Measurements from ENCODE around the gene HPSE2.

The HPSE2 gene

GRCh38 chr10:99123336-99123735, 112.3 kb downstream of the HPSE2 start:
- no peaks in the 10 kb centered on the region for H3K36me3 ChIP-seq (ENCODE audit: low read length)
- no peak for TF ChIP-seq EZH2phosphoT487 (conservative IDR thresholded peaks at IDR 0.05; ENCODE audit: low read length)
- TF ChIP-seq, protein P1, sequence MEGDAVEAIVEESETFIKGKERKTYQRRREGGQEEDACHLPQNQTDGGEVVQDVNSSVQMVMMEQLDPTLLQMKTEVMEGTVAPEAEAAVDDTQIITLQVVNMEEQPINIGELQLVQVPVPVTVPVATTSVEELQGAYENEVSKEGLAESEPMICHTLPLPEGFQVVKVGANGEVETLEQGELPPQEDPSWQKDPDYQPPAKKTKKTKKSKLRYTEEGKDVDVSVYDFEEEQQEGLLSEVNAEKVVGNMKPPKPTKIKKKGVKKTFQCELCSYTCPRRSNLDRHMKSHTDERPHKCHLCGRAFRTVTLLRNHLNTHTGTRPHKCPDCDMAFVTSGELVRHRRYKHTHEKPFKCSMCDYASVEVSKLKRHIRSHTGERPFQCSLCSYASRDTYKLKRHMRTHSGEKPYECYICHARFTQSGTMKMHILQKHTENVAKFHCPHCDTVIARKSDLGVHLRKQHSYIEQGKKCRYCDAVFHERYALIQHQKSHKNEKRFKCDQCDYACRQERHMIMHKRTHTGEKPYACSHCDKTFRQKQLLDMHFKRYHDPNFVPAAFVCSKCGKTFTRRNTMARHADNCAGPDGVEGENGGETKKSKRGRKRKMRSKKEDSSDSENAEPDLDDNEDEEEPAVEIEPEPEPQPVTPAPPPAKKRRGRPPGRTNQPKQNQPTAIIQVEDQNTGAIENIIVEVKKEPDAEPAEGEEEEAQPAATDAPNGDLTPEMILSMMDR (IDR thresholded peaks at IDR 0.05; ENCODE audit: insufficient read depth, low read length, poor library complexity, severe bottlenecking) = no peak

GRCh38 chr10:99119258-99119748, 116.3 kb downstream of the HPSE2 start:
- no peaks in the 10 kb centered on the region for H3K79me2 ChIP-seq (ENCODE audit: insufficient read depth, low read length)
- H4K20me1 ChIP-seq (ENCODE audit: low read depth, low read length) = no peaks in the 10 kb centered on the region
- H3F3A ChIP-seq (ENCODE audit: insufficient read depth) = no peaks in the 10 kb centered on the region
- H3K4me3 ChIP-seq (ENCODE audit: insufficient read depth, low read length, poor library complexity, severe bottlenecking) = no peak overlapping the region
- H3K36me3 ChIP-seq (ENCODE audit: low read length) = no peaks in the 10 kb centered on the region
- H3K9me3 ChIP-seq (ENCODE audit: insufficient read depth, low read length) = no peaks in the 10 kb centered on the region
- no peak overlapping the region for H3K9ac ChIP-seq (ENCODE audit: low read length)
- TF ChIP-seq, protein P1 (IDR thresholded peaks at IDR 0.05; ENCODE audit: insufficient read depth, low read length, poor library complexity, severe bottlenecking) = no peak
- no peak for TF ChIP-seq EZH2phosphoT487 (conservative IDR thresholded peaks at IDR 0.05; ENCODE audit: low read length)
- H3K27me3 ChIP-seq (ENCODE audit: low read length) = no peaks in the 10 kb centered on the region
- H2AFZ ChIP-seq (ENCODE audit: low read depth, low read length, severe bottlenecking) = no peak overlapping the region
- H3K27ac ChIP-seq (ENCODE audit: low read depth, low read length) = no peak overlapping the region
- H3K9me2 ChIP-seq (replicated peaks; ENCODE audit: insufficient read depth, low read length) = no peaks in the 10 kb centered on the region
- H3K4me2 ChIP-seq (ENCODE audit: low read depth, low read length, poor library complexity, severe bottlenecking) = no peak overlapping the region

More at GRCh38 chr10:99123336-99123735, 112.3 kb downstream of the HPSE2 start:
- Histone ChIP-seq H3K9me2 (replicated peaks; ENCODE audit: insufficient read depth, low read length) (no peaks in the 10 kb centered on the region), H3K79me2 (ENCODE audit: insufficient read depth, low read length) (no peaks in the 10 kb centered on the region), H3K4me2 (ENCODE audit: low read depth, low read length, poor library complexity, severe bottlenecking) (no peak overlapping the region), H3K27ac (ENCODE audit: low read depth, low read length) (no peak overlapping the region), H3K9me3 (ENCODE audit: insufficient read depth, low read length) (no peaks in the 10 kb centered on the region), H3K27me3 (ENCODE audit: low read length) (no peaks in the 10 kb centered on the region), H3K4me3 (ENCODE audit: insufficient read depth, low read length, poor library complexity, severe bottlenecking) (no peak overlapping the region), H3F3A (ENCODE audit: insufficient read depth) (no peaks in the 10 kb centered on the region), H4K20me1 (ENCODE audit: low read depth, low read length) (no peaks in the 10 kb centered on the region), H3K9ac (ENCODE audit: low read length) (no peak overlapping the region), H2AFZ (ENCODE audit: low read depth, low read length, severe bottlenecking) (no peak overlapping the region)

DNA sequence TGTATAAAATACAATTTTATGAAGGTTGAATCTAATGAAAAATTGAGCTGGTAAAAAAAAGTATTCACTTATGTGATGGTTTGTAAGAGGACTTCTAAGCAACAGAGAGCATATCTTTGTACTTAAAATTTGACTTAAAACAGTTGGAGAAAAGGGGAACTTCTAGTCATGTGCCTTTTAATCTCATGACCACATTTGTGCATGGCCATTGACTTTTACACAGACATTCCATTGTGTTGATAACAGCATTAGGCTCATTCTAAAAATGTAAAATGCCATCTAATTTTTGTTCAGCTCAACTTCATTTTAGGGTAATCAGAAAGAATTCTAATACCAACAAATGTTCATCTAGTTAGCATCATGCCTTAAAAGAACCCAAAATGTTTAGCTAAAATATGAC, 119.9 kb downstream of the HPSE2 start:
- no peaks in the 10 kb centered on the region for H3K9me3 ChIP-seq (ENCODE audit: insufficient read depth, low read length)
- no peaks in the 10 kb centered on the region for H3F3A ChIP-seq (ENCODE audit: insufficient read depth)
- no peaks in the 10 kb centered on the region for H3K9me2 ChIP-seq (replicated peaks; ENCODE audit: insufficient read depth, low read length)
- no peak for TF ChIP-seq EZH2phosphoT487 (conservative IDR thresholded peaks at IDR 0.05; ENCODE audit: low read length)
- TF ChIP-seq, protein P1 (IDR thresholded peaks at IDR 0.05; ENCODE audit: insufficient read depth, low read length, poor library complexity, severe bottlenecking) = no peak
- H3K27ac ChIP-seq (ENCODE audit: low read depth, low read length) = no peak overlapping the region
- no peaks in the 10 kb centered on the region for H4K20me1 ChIP-seq (ENCODE audit: low read depth, low read length)
- H3K4me2 ChIP-seq (ENCODE audit: low read depth, low read length, poor library complexity, severe bottlenecking) = no peak overlapping the region
- H2AFZ ChIP-seq (ENCODE audit: low read depth, low read length, severe bottlenecking) = no peak overlapping the region
- H3K27me3 ChIP-seq (ENCODE audit: low read length) = no peaks in the 10 kb centered on the region
- no peaks in the 10 kb centered on the region for H3K79me2 ChIP-seq (ENCODE audit: insufficient read depth, low read length)
- H3K9ac ChIP-seq (ENCODE audit: low read length) = no peak overlapping the region
- no peak overlapping the region for H3K4me3 ChIP-seq (ENCODE audit: insufficient read depth, low read length, poor library complexity, severe bottlenecking)
- H3K36me3 ChIP-seq (ENCODE audit: low read length) = no peaks in the 10 kb centered on the region
